GM19452 (cell line): Measurements from ENCODE around the gene CAB39L.
A peak's percentile ranks its signal among the peaks of the same experiment; 100 is the strongest.

Experiments used
- ATAC-seq: cut with Tn5 transposase; IDR thresholded peaks from one replicate; pipeline ENCODE4 v1.9.1; 2021; ENCODE audit not compliant: unreplicated experiment

CAB39L gene

DNA sequence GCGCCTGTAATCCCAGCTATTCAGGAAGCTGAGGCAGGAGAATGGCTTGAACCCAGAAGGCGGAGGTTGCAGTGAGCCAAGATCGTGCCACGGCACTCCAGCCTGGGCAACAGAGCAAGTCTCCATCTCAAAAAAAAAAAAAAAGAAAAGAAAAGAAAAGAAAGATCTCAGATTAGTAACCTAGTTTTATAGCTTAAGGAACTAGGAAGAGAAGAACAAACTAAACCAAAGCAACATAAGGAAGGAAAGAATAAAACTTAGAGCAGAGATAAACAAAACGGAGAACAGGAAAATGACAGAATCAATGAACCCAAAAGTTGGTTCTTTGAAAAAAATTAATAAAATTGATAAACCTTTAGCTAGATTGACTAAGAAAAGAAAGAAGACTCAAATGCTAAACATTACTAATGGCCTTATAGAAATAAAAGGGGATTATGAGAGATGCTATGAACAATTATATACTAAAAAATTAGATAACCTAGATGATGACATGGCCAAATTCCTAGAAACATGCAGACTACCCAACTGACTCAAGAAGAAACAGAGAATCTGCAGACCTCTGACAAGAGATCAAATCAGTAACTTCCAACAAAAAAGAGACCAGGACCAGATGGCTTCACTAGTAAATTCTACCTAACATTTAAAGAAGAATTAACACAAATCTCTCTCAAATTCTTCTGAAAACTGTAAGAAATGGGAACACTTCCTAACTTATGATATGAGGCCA lies 127.9 kb downstream of the CAB39L start:
- no peak for ATAC-seq

- no peak for ATAC-seq
These were observed 128.8 kb downstream of the CAB39L start for GRCh38 chr13:49315036-49315565.

GRCh38 chr13:49314344-49314882 lies 129.5 kb downstream of the CAB39L start:
- no peak for ATAC-seq

DNA sequence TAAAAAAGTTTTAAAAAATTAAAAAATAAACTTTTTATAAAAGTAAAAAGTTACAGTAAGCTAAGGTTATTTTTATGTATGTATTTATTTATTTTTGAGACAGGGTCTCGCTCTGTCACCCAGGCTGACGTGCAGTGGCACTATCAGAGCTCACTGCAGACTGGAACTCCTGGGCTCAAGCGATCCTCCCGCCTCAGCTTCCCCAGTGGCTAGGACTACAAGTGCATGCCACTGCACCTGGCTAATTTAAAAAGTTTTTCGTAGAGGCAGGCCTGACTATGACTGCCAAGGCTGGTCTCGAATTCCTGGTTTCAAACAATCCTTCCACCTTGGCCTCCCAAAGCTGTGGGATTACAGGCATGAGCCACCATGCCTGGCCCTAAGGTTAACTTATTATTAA lies 132.0 kb downstream of the CAB39L start:
- ATAC-seq, result no peak

DNA sequence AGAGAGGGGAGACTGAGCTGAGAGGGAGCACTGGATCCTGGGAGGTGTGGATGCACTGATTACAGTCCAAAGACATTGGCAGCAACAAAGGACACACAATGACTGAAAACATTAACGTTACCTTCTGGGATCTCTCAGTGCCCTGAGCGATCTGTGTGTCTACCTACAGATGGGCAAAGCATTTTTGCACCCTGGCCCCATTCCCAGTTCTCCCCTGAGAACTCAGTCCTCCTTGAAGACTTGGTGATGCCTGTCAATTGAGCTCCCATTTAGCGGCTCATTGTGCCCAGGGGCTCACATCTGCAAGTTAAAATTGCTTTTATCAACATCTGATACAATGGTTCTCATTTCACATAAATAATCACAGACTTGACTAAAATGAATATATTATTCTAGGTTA lies 133.6 kb downstream of the CAB39L start:
- no peak for ATAC-seq

- no peak for ATAC-seq
These were observed 134.9 kb downstream of the CAB39L start for GRCh38 chr13:49308921-49309408.

DNA sequence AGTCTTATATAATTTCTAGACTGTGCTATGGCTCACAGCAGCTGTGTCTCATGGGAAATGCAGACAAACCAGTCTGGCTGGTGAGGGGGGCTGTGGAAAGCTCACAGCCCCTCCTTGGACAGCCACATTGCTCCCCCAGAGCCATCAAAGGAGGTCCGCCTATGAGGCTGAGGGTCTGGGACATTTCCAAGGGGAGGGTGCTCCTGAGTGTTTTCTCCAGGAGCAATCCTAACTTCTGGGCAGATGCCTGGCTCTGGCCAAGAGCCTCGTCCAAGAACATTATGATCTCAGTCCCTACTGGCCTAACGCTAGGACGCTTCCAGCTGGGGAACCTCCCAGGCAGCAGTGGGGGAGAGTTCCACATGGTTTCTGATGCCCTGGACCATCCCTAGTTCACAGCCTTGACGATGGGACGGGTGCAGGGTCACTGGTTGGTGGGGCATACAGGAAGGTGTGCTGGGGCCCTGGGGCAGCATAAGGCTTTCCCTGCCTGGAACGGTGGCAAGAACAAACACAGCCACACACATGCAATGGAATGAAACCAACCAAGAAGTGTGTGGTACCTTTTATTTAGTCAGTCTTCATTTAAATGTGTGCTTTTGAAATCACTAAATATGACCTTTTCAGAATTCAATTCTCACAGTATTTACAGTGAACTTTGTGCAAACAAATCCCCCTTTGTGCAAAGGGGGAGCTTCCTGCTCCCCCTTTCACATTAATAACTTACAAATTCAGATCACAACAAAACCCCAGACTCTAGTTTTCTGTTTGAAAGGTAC lies 135.6 kb downstream of the CAB39L start:
- no peak for ATAC-seq

DNA sequence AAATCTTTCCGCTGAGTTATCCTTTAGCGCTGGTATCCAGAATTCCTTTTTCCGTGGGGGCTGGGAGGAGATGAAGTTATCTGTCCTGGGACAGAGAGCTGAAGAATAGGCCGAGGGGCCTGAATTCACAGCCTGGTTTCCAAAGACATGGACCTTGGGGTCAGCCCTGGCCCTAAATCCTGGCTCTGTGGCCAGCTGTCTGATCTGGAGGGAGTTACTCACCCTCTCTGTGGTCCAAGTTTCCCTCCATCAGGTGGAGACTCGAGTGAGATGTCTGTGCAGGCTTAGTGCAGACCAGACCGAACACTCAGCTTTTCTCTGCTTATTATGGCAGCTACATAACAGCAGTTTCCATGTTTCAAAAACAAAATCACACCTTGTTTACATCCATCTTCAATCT lies 136.5 kb downstream of the CAB39L start:
- no peak for ATAC-seq

DNA sequence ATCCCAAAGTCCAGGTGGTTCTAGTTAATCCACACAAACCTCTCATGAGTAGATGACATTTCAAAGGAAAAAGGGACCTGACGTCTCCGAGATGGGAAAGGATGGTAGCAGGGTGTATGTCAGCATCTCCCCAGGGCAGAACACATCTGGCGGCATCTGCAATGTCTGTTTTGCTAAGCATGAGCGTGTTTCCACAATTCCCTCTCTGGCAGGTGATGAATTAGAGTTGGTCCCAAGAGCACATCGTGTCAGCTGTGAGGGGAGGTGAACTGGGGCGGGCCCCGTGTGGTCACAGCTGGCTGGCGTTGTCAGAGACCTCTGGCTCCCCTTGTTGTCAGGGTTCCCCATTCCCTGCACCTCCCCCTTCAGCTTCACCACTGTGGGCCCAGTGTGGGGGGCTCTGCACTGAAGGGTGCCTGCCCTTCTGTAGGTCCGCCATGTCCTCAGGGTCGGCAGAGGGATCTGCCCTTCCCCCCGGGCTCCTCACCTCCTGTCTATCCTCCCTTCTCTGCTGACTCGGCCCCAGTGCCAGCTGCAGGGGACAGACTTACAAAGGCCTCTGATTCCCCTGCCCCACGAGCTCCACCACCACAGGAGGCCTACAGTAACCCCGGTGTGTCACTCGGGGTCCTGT lies 138.0 kb downstream of the CAB39L start:
- ATAC-seq, result no peak

- no peak for ATAC-seq
These were observed 138.8 kb downstream of the CAB39L start for GRCh38 chr13:49304763-49305700.

GRCh38 chr13:49304356-49304755 lies 139.5 kb downstream of the CAB39L start:
- no peak for ATAC-seq

DNA sequence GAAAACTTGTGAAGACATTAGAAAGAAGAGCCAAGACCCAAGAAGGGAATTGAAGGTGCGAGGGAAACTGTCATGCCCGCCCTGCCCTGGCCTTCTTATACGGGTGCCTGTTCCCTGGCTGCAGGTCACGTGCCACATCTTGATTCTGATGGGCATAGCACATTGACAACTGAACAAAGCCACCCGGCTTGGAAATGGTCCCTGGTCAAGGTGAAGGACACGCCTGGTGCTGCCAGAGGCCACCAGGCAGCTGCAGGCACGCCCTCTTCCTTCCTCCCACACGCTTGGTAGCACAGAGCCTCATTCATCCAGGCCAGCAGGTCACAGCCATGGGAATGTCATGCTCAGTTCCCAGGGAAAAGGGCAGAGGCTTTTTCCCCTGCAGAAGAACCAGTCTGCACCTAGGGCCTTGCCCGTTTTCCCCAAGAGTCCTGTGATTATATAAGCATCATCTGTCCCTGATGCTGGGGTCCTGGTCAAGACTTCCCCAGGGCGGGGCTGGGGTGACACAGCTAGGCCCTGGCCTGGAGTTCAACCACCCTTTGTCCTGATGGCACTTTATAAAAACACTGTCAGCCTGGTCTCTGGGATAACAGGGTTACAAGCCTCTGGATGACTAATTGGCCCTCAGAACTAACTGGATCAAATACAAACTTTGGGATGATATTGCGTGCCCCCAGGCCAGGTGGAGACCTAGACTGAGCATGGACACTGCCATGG lies 140.2 kb downstream of the CAB39L start:
- ATAC-seq, result no peak

DNA sequence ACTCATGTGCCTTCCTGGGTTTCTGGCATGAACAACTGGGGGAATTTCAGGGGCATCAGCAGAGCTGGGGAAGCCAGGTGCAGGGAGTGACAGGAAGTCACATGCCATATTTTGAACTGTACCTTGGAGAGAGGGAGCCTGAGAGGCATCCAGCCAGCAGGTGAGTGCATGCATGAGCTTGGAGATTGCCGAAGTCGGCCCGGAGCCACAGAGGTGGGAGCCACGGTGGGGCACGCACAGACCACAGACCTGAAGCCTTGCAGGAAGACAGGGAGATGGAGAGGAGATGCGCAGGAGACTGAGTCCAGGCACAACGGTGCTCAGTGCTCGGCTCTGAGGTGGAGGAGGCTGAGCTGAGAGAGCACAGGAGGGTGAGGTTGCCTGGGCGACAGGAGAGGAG lies 141.0 kb downstream of the CAB39L start:
- no peak for ATAC-seq

DNA sequence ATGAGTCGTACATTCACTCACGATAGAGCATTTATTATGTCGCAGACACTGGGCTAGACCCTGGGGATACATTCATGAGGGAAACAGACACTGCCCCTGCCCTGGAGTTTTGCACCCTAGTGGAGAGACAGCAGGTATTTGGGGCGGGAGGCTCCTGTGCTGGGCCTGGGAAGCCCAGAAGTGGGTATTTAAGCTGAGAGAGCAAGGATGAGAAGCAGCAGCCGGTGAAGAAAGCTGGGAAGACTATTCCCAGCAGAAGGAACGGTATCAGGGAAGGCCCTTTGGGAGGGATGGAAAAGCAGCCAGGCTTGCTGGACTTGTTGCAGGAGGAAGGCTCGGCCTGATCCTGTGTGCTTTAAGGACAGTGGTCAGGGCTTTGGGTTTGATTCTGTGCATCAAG lies 141.6 kb downstream of the CAB39L start:
- no peak for ATAC-seq

DNA sequence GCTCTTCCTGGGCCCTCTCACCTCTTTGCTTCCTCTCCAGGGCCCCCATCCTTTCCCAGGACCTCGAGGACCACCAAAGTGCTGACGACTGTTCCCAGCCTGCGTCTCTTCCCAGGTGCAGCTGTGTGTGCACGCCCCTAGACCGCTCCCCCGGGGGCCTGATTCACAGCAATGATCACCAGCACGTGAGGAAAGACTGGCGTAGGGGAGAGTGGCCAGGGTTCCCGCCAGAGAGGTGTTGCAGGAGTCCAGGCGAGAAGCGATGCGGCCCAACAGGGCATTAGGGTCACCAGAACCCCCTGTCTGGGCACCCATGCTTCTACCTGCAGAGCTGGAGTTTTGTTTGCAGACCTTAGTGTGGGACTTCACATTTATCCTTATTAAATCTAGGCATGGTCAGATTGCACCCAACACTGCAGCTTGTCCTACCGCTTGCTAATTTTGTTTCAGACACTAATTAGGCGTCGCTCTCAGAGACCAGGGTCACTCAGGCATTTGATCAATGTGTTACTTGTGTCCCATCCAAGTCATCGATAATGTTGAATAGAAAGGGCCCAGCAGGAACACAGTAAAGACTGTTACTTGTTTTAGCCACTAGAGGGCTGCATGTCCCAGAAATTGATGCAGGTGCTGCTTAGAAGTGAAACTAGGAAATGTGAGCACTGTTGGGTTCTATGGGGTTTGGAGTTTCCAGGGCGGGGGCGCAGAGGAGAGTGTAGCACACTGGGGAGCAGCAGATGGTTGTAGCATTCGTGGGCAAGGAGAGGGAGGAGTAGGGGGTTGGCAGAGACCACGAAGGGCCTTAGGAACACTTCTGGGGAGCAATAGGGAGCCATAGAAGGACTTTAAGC lies 142.9 kb downstream of the CAB39L start:
- peak; percentile 88 for ATAC-seq

DNA sequence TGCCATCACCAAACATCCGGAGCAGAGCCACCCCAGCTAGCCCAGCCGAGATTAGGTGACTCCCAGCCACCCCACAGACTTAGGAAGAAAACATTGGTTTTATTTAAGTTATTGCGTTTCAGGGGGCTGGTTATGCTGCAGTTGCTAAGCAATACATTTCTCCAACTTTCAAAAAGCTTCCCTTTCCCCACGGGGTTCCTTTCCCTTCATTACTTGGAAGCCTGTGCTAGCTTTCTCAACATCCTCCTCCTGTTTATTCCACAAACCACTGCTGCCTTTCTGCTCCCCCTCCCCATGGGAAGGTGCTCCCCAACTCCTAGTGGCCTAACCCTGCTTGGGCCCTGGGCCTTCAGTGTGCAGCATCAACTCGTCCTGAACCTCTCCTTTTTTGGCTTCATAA lies 143.6 kb downstream of the CAB39L start:
- no peak for ATAC-seq

GRCh38 chr13:49298903-49299605 lies 144.8 kb downstream of the CAB39L start:
- ATAC-seq, result no peak

DNA sequence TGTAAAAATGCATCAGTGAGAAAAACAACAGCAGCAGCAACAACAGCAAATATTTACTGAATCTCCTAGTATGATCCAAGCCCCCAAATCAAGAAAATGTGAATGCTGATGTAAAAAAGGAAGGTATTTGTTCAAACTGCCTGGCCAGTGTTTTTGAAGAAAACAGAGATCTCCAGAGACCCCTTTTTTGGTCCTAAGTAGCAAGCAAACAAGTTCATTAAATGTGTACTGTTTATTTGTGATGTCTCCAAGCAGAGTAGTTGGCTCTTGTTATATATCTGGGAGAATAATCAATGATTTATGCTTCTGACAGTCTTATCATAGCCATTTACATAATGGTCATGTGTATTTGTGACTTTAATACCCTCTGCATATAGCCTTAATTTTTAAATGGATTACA lies 145.4 kb downstream of the CAB39L start:
- no peak for ATAC-seq
